H9 (cell line): Measurements from ENCODE around the gene GHITM. TPM values are rescaled to one million over a fixed set of nuclear protein-coding genes. Genes with fewer than 3 reads are reported as not detected.

Experiments
- DNase-seq: peaks from one replicate; pipeline ENCODE4 v3.0.0-alpha.2; 2017
- H2AFZ ChIP-seq: one replicate; pipeline ENCODE4 v1.6.1; 2013; ENCODE audit warnings: mild to moderate bottlenecking, low read length, control low read depth, moderate library complexity
- H2AK5ac ChIP-seq: 2 replicates; pipeline ENCODE4 v1.6.1; 2013; ENCODE audit warnings: low read length, control low read depth, mixed read lengths; ENCODE audit not compliant: insufficient read length
- H2BK120ac ChIP-seq: one replicate; pipeline ENCODE4 v1.6.1; 2013; ENCODE audit warnings: low read depth, mild to moderate bottlenecking, low read length, control low read depth, inconsistent platforms; ENCODE audit not compliant: poor library complexity, severe bottlenecking
- H2BK12ac ChIP-seq: 2 replicates; pipeline ENCODE4 v1.6.1; 2013; ENCODE audit warnings: low read length, control low read depth, mixed read lengths, low read depth; ENCODE audit not compliant: insufficient read length
- H2BK15ac ChIP-seq: 2 replicates; pipeline ENCODE4 v1.6.1; 2013; ENCODE audit warnings: low read depth, low read length, control low read depth
- H2BK20ac ChIP-seq: one replicate; pipeline ENCODE4 v1.6.1; 2013; ENCODE audit warnings: low read depth, mild to moderate bottlenecking, low read length, control low read depth, inconsistent platforms; ENCODE audit not compliant: poor library complexity, severe bottlenecking
- H2BK5ac ChIP-seq: 2 replicates; pipeline ENCODE4 v1.6.1; 2013; ENCODE audit warnings: low read length, control low read depth, mixed read lengths; ENCODE audit not compliant: insufficient read length
- H3K14ac ChIP-seq: 2 replicates; pipeline ENCODE4 v1.6.1; 2013; ENCODE audit warnings: low read length, control low read depth; ENCODE audit not compliant: insufficient read depth
- H3K18ac ChIP-seq: 2 replicates; pipeline ENCODE4 v1.6.1; 2013; ENCODE audit warnings: low read depth, mild to moderate bottlenecking, mixed read lengths, low read length, control low read depth; ENCODE audit not compliant: insufficient read length
- H3K23ac ChIP-seq: 2 replicates; pipeline ENCODE4 v1.6.1; 2013; ENCODE audit warnings: low read length, control low read depth, mixed read lengths, low read depth; ENCODE audit not compliant: insufficient read length
- H3K23me2 ChIP-seq: 2 replicates; pipeline ENCODE4 v1.6.1; 2013; ENCODE audit warnings: low read depth, mild to moderate bottlenecking, mixed read lengths, low read length, control low read depth; ENCODE audit not compliant: insufficient read length, poor library complexity, severe bottlenecking
- H3K27ac ChIP-seq: 2 replicates; pipeline ENCODE4 v1.5.1; 2013; ENCODE audit warnings: low read length, control low read depth, mixed read lengths, low read depth; ENCODE audit not compliant: insufficient read length
- H3K27me3 ChIP-seq: 2 replicates; pipeline ENCODE4 v1.6.1; 2013; ENCODE audit warnings: low read length, control low read depth, inconsistent platforms; ENCODE audit not compliant: insufficient read depth
- H3K4ac ChIP-seq: 2 replicates; pipeline ENCODE4 v1.6.1; 2013; ENCODE audit warnings: low read depth, mild to moderate bottlenecking, control low read depth, inconsistent platforms, low read length, moderate library complexity
- H3K4me1 ChIP-seq: 2 replicates; pipeline ENCODE4 v1.6.1; 2013; ENCODE audit warnings: low read length, control low read depth, inconsistent platforms; ENCODE audit not compliant: insufficient read depth
- H3K4me2 ChIP-seq: 2 replicates; pipeline ENCODE4 v1.6.1; 2013; ENCODE audit warnings: low read length, control low read depth, mixed read lengths; ENCODE audit not compliant: insufficient read length, insufficient read depth
- H3K56ac ChIP-seq: 2 replicates; pipeline ENCODE4 v1.6.1; 2013; ENCODE audit warnings: low read depth, mild to moderate bottlenecking, mixed read lengths, low read length, control low read depth; ENCODE audit not compliant: insufficient read length
- H3K79me1 ChIP-seq: 2 replicates; pipeline ENCODE4 v1.6.1; 2013; ENCODE audit warnings: low read depth, mild to moderate bottlenecking, moderate library complexity, low read length, control low read depth, inconsistent platforms; ENCODE audit not compliant: insufficient read depth, poor library complexity, severe bottlenecking
- H3K79me2 ChIP-seq: 2 replicates; pipeline ENCODE4 v1.6.1; 2013; ENCODE audit warnings: low read length, control low read depth, inconsistent platforms; ENCODE audit not compliant: insufficient read depth
- H3K9ac ChIP-seq: 2 replicates; pipeline ENCODE4 v1.6.1; 2013; ENCODE audit warnings: low read length, control low read depth, mixed read lengths; ENCODE audit not compliant: insufficient read length; ENCODE audit errors: extremely low read depth
- H3K9me3 ChIP-seq: one replicate; pipeline ENCODE4 v1.6.1; 2013; ENCODE audit warnings: low read depth, low read length, inconsistent platforms; ENCODE audit not compliant: control insufficient read depth
- H3T11ph ChIP-seq: one replicate; pipeline ENCODE4 v1.6.1; 2013; ENCODE audit warnings: mild to moderate bottlenecking, low read length, control low read depth, inconsistent platforms
- H4K20me1 ChIP-seq: one replicate; pipeline ENCODE4 v1.6.1; 2013; ENCODE audit not compliant: control insufficient read depth, insufficient read length, insufficient read depth
- H4K5ac ChIP-seq: 2 replicates; pipeline ENCODE4 v1.6.1; 2013; ENCODE audit warnings: low read depth, mild to moderate bottlenecking, mixed read lengths, low read length, control low read depth; ENCODE audit not compliant: insufficient read length
- H4K8ac ChIP-seq: replicated peaks from 2 replicates; pipeline ENCODE4 v1.6.1; 2013; ENCODE audit warnings: low read length, control low read depth, mixed read lengths, low read depth; ENCODE audit not compliant: insufficient read length
- H4K91ac ChIP-seq: 2 replicates; pipeline ENCODE4 v1.6.1; 2013; ENCODE audit warnings: low read depth, mild to moderate bottlenecking, moderate library complexity, mixed read lengths, low read length, control low read depth; ENCODE audit not compliant: insufficient read length
- H3K27ac Mint-ChIP-seq, 3 experiments: 2 replicates in 2 of 3; 3 replicates in 1 of 3; pipeline ENCODE4 v1.8.0; 2020 to 2021; ENCODE audit warnings: mixed read lengths in 3 of 3, mild to moderate bottlenecking in 1 of 3, moderate library complexity in 1 of 3
- H3K27me3 Mint-ChIP-seq: 2 replicates; pipeline ENCODE4 v1.8.0; 2021; ENCODE audit warnings: low read depth, mild to moderate bottlenecking, moderate library complexity, mixed read lengths
- H3K36me3 Mint-ChIP-seq, 3 experiments: 2 replicates in 2 of 3; 3 replicates in 1 of 3; pipeline ENCODE4 v1.8.0; 2020 to 2021; ENCODE audit warnings: low read depth in 3 of 3, mixed read lengths in 3 of 3; ENCODE audit not compliant: insufficient read depth in 1 of 3
- H3K4me1 Mint-ChIP-seq, 2 experiments: 2 replicates each; pipeline ENCODE4 v1.8.0; 2020; ENCODE audit warnings: mixed read lengths in 2 of 2
- H3K4me3 Mint-ChIP-seq, 2 experiments: 2 replicates in 1 of 2; 3 replicates in 1 of 2; pipeline ENCODE4 v1.8.0; 2020 to 2021; ENCODE audit warnings: mild to moderate bottlenecking in 2 of 2, mixed read lengths in 2 of 2, moderate library complexity in 1 of 2
- H3K9me3 Mint-ChIP-seq, 2 experiments: 2 replicates in 1 of 2; 3 replicates in 1 of 2; pipeline ENCODE4 v1.8.0; 2020; ENCODE audit warnings: mild to moderate bottlenecking in 2 of 2, mixed read lengths in 2 of 2, moderate library complexity in 1 of 2
- WGBS: extraction: QIAGEN DNeasy Blood & Tissue Kit; methylation state at CpG from one replicate; pipeline ENCODE4 v1.1.7; 2013; ENCODE audit warnings: missing lambda C conversion rate, low lambda C conversion rate, mixed read lengths; ENCODE audit not compliant: insufficient read length; ENCODE audit errors: extremely low coverage; 5-methylcytosine and 5-hydroxymethylcytosine counted together
- total RNA-seq: library from RNA; stranded (reverse); gene quantifications from 2 replicates; pipeline ENCODE4 v1.2.1, GENCODE V29; 2021
- TF ChIP-seq, protein P1 (sequence below): fragments of 200-600 bp; sonication (generic); conservative IDR thresholded peaks from 3 replicates; pipeline ENCODE4 v1.8.0; 2021; ENCODE audit warnings: antibody characterized with exemption, mild to moderate bottlenecking

GHITM gene
- total RNA-seq, 1 experiment from 2014 or later: 95.6 TPM

GRCh38 chr10:84149854-84150253 lies 10.5 kb downstream of the GHITM start:
- WGBS: no CpG with 5 or more reads among the region's 2 CpGs
- H4K5ac ChIP-seq: no peak overlapping the region
- TF ChIP-seq, protein P1, sequence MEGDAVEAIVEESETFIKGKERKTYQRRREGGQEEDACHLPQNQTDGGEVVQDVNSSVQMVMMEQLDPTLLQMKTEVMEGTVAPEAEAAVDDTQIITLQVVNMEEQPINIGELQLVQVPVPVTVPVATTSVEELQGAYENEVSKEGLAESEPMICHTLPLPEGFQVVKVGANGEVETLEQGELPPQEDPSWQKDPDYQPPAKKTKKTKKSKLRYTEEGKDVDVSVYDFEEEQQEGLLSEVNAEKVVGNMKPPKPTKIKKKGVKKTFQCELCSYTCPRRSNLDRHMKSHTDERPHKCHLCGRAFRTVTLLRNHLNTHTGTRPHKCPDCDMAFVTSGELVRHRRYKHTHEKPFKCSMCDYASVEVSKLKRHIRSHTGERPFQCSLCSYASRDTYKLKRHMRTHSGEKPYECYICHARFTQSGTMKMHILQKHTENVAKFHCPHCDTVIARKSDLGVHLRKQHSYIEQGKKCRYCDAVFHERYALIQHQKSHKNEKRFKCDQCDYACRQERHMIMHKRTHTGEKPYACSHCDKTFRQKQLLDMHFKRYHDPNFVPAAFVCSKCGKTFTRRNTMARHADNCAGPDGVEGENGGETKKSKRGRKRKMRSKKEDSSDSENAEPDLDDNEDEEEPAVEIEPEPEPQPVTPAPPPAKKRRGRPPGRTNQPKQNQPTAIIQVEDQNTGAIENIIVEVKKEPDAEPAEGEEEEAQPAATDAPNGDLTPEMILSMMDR: no peak
- no peak overlapping the region for H2BK120ac ChIP-seq
- H3K9ac ChIP-seq: no peak overlapping the region
- H3K23me2 ChIP-seq: no peaks in the 10 kb centered on the region
- no peak overlapping the region for H4K8ac ChIP-seq
- Mint-ChIP-seq H3K9me3 (no peaks in the 10 kb centered on the region), H3K27me3 (no peaks in the 10 kb centered on the region), H3K36me3 (peaks cover 27 to 69% (median 66%) of the 10 kb centered on the region in 3 experiments; a peak in 6 of 7 replicates), H3K4me3 (no peak overlapping the region), H3K4me1 (peaks cover 2% of the 10 kb centered on the region in 2 experiments; a peak in 2 of 4 replicates), H3K27ac (no peak overlapping the region)
- H3K4me1 ChIP-seq: no peaks in the 10 kb centered on the region
- no peak overlapping the region for H2AFZ ChIP-seq
- H3K23ac ChIP-seq: no peak overlapping the region
- H2BK12ac ChIP-seq: no peak overlapping the region
- H2BK15ac ChIP-seq: no peak overlapping the region
- H2BK20ac ChIP-seq: no peak overlapping the region
- no peaks in the 10 kb centered on the region for H3K79me1 ChIP-seq
- H3K79me2 ChIP-seq: peaks cover 1% of the 10 kb centered on the region; the same call in 1 of the 2 replicates
- H3K4me2 ChIP-seq: no peak overlapping the region
- no peak for DNase-seq
- no peak overlapping the region for H3T11ph ChIP-seq
- H2BK5ac ChIP-seq: no peak overlapping the region
- H4K20me1 ChIP-seq: no peaks in the 10 kb centered on the region
- no peak overlapping the region for H2AK5ac ChIP-seq
- H3K18ac ChIP-seq: no peak overlapping the region
- H3K56ac ChIP-seq: no peak overlapping the region
- no peaks in the 10 kb centered on the region for H3K9me3 ChIP-seq
- H3K27me3 ChIP-seq: no peaks in the 10 kb centered on the region
- H3K14ac ChIP-seq: no peak overlapping the region
- H3K4ac ChIP-seq: no peak overlapping the region
- no peak overlapping the region for H3K27ac ChIP-seq
- no peak overlapping the region for H4K91ac ChIP-seq
